ENCODE measurements around the gene MLLT1.

Gene MLLT1

GRCh38 chr19:6187374-6187773 lies 92.4 kb downstream of the MLLT1 start:
- no peak overlapping the region for H3K27ac ChIP-seq

GRCh38 chr19:6185835-6186834 lies 93.6 kb downstream of the MLLT1 start:
- H3K27me3 ChIP-seq, result peaks cover 22% of the 10 kb centered on the region
- H3K27ac ChIP-seq, result no peak overlapping the region
- H3K4me3 ChIP-seq (ENCODE audit: low read depth in 1 of 2, low read length in 1 of 2), result no peak overlapping the region
- no peaks in the 10 kb centered on the region for H3K4me1 ChIP-seq (ENCODE audit: control insufficient read depth in 1 of 2, insufficient read depth in 1 of 2, low read depth in 1 of 2, low read length in 1 of 2)
- TF ChIP-seq CTCF (IDR thresholded peaks at IDR 0.05), result no peak
- H3K9me3 ChIP-seq, result no peaks in the 10 kb centered on the region
- H3K36me3 ChIP-seq, result no peaks in the 10 kb centered on the region

More at GRCh38 chr19:6187374-6187773, 92.4 kb downstream of the MLLT1 start:
- H3K4me1 ChIP-seq (ENCODE audit: control insufficient read depth in 1 of 2, insufficient read depth in 1 of 2, low read depth in 1 of 2, low read length in 1 of 2), result no peaks in the 10 kb centered on the region
- no peak for TF ChIP-seq CTCF (IDR thresholded peaks at IDR 0.05)
- peaks cover 22% of the 10 kb centered on the region for H3K27me3 ChIP-seq
- H3K4me3 ChIP-seq (ENCODE audit: low read depth in 1 of 2, low read length in 1 of 2), result no peak overlapping the region
- no peaks in the 10 kb centered on the region for H3K36me3 ChIP-seq
- H3K9me3 ChIP-seq, result no peaks in the 10 kb centered on the region

- no peak for TF ChIP-seq CTCF (IDR thresholded peaks at IDR 0.05)
- Histone ChIP-seq H3K9me3 (no peaks in the 10 kb centered on the region), H3K27me3 (peaks cover 22% of the 10 kb centered on the region), H3K4me1 (ENCODE audit: control insufficient read depth in 1 of 2, insufficient read depth in 1 of 2, low read depth in 1 of 2, low read length in 1 of 2) (no peaks in the 10 kb centered on the region), H3K36me3 (no peaks in the 10 kb centered on the region), H3K27ac (no peak overlapping the region), H3K4me3 (ENCODE audit: low read depth in 1 of 2, low read length in 1 of 2) (no peak overlapping the region)
Measured at GRCh38 chr19:6185093-6185834, 94.5 kb downstream of the MLLT1 start.

GRCh38 chr19:6181119-6181518 lies 98.7 kb downstream of the MLLT1 start:
- no peak for TF ChIP-seq CTCF (IDR thresholded peaks at IDR 0.05)
- Histone ChIP-seq H3K27me3 (peaks cover 27% of the 10 kb centered on the region), H3K4me3 (ENCODE audit: low read depth in 1 of 2, low read length in 1 of 2) (no peak overlapping the region), H3K27ac (no peak overlapping the region), H3K36me3 (no peaks in the 10 kb centered on the region), H3K4me1 (ENCODE audit: control insufficient read depth in 1 of 2, insufficient read depth in 1 of 2, low read depth in 1 of 2, low read length in 1 of 2) (no peaks in the 10 kb centered on the region), H3K9me3 (no peaks in the 10 kb centered on the region)

GRCh38 chr19:6173190-6173589 lies 106.6 kb downstream of the MLLT1 start:
- Histone ChIP-seq H3K36me3 (no peaks in the 10 kb centered on the region), H3K27ac (no peak overlapping the region), H3K27me3 (peaks cover 34% of the 10 kb centered on the region), H3K9me3 (no peaks in the 10 kb centered on the region), H3K4me1 (ENCODE audit: control insufficient read depth in 1 of 2, insufficient read depth in 1 of 2, low read depth in 1 of 2, low read length in 1 of 2) (no peaks in the 10 kb centered on the region), H3K4me3 (ENCODE audit: low read depth in 1 of 2, low read length in 1 of 2) (no peak overlapping the region)
- TF ChIP-seq CTCF (IDR thresholded peaks at IDR 0.05), result no peak
